ENCODE results near the gene ADGRG3. TPM values are rescaled to one million over a fixed set of nuclear protein-coding genes. Genes with fewer than 3 reads are reported as not detected.

The ADGRG3 gene
- total and polyA plus RNA-seq, 2 of the 13 experiments (the other 11 are each of a cell fraction or from before 2014, with no cell fraction given), result 2.7 to 11.8 TPM

GRCh38 chr16:57704011-57704904 is 36.2 kb downstream of the ADGRG3 start (continued):
- TF ChIP-seq TFDP2 (CRISPR knock-in tag; IDR thresholded peaks at IDR 0.05) (0 out of 2 replicates have a peak, but pooled peaks have one; percentile 7), ZBTB4 (CRISPR knock-in tag; IDR thresholded peaks at IDR 0.05; ENCODE audit: borderline replicate concordance) (peak; percentile 74; the same call in 1 of the 2 replicates), ZNF788 (CRISPR knock-in tag; IDR thresholded peaks at IDR 0.05; ENCODE audit: borderline replicate concordance) (0 out of 2 replicates have a peak, but pooled peaks have one; percentile 9), ETS1 (CRISPR knock-in tag; IDR thresholded peaks at IDR 0.05) (no peak), RBM22 (optimal IDR thresholded peaks at IDR 0.05; ENCODE audit: low read length) (no peak), MTERF4 (CRISPR knock-in tag; IDR thresholded peaks at IDR 0.05) (no peak), ATF3 (CRISPR knock-in tag; IDR thresholded peaks at IDR 0.05) (no peak), ZNF362 (CRISPR knock-in tag; IDR thresholded peaks at IDR 0.05; ENCODE audit: borderline replicate concordance) (peak; percentile 94), TFE3 (CRISPR knock-in tag; IDR thresholded peaks at IDR 0.05) (peak; percentile 12; the same call in 1 of the 2 replicates), NR2F6 (IDR thresholded peaks at IDR 0.05) (peak; percentile 29; the same call in 1 of the 2 replicates), NR2F6 (CRISPR knock-in tag; IDR thresholded peaks at IDR 0.05) (peak; percentile 29; the same call in 1 of the 2 replicates), ATF1 (CRISPR knock-in tag; IDR thresholded peaks at IDR 0.05) (no peak), ZBED4 (CRISPR knock-in tag; IDR thresholded peaks at IDR 0.05; ENCODE audit: borderline replicate concordance) (peak; percentile 11)

All from HepG2 (cell line).